HEK293 (cell line): ENCODE results near the gene PKIB.

Experiments used
- CTCF ChIP-seq: fragments of 450-650 bp; formaldehyde crosslinking; IDR thresholded peaks from 2 replicates; pipeline ENCODE4 v1.5.1; 2016; ENCODE audit warnings: missing biosample characterization, missing genetic modification characterization
- PRDM1 ChIP-seq: fragments of 450-650 bp; formaldehyde crosslinking; IDR thresholded peaks from 2 replicates; pipeline ENCODE4; 2016; ENCODE audit warnings: missing biosample characterization, missing genetic modification characterization
- REST ChIP-seq: fragments of 450-650 bp; formaldehyde crosslinking; IDR thresholded peaks from 2 replicates; pipeline ENCODE4 v1.5.1; 2016; ENCODE audit warnings: missing biosample characterization, missing genetic modification characterization
- ZBTB1 ChIP-seq: fragments of 450-650 bp; formaldehyde crosslinking; IDR thresholded peaks from 2 replicates; pipeline ENCODE4 v1.5.1; 2016; ENCODE audit warnings: missing biosample characterization, missing genetic modification characterization
- ZFHX2 ChIP-seq: fragments of 450-650 bp; formaldehyde crosslinking; conservative IDR thresholded peaks from 2 replicates; pipeline ENCODE4 v1.5.1; 2016; ENCODE audit warnings: missing biosample characterization, missing genetic modification characterization
- ZNF121 ChIP-seq: fragments of 450-650 bp; formaldehyde crosslinking; IDR thresholded peaks from 2 replicates; pipeline ENCODE4 v1.5.1; 2016; ENCODE audit warnings: missing biosample characterization, missing genetic modification characterization
- ZNF426 ChIP-seq: fragments of 450-650 bp; formaldehyde crosslinking; IDR thresholded peaks from 2 replicates; pipeline ENCODE4 v1.5.1; 2017; ENCODE audit warnings: missing biosample characterization, missing genetic modification characterization, mild to moderate bottlenecking, inconsistent platforms, moderate library complexity
- ZNF677 ChIP-seq: fragments of 450-650 bp; IDR thresholded peaks from 2 replicates; pipeline ENCODE4 v1.5.0; 2018; ENCODE audit warnings: missing biosample characterization, mild to moderate bottlenecking, missing genetic modification characterization, moderate library complexity
- ZSCAN5A ChIP-seq: fragments of 450-650 bp; formaldehyde crosslinking; IDR thresholded peaks from 2 replicates; pipeline ENCODE4 v1.5.1; 2016; ENCODE audit warnings: missing biosample characterization, missing genetic modification characterization
- ZXDB ChIP-seq: fragments of 450-650 bp; formaldehyde crosslinking; IDR thresholded peaks from 2 replicates; pipeline ENCODE4 v1.5.1; 2016; ENCODE audit warnings: missing biosample characterization, missing genetic modification characterization

- no peak for TF ChIP-seq ZFHX2 (tag by site-specific recombination)
- no peak for TF ChIP-seq ZNF426
- TF ChIP-seq PRDM1, result no peak
- no peak for TF ChIP-seq CTCF (tag by site-specific recombination)
- no peak for TF ChIP-seq ZNF121 (tag by site-specific recombination)
- no peak for TF ChIP-seq ZNF677 (tag by site-specific recombination)
- no peak for TF ChIP-seq ZXDB
- no peak for TF ChIP-seq REST
- TF ChIP-seq ZSCAN5A, result no peak
- no peak for TF ChIP-seq ZBTB1 (tag by site-specific recombination)
These were observed 85.9 kb downstream of the PKIB start for GRCh38 chr6:122696079-122696478.
